Kidney tubule cell (primary cell): Measurements from ENCODE around the gene CHAC1.
A peak's percentile ranks its signal among the peaks of the same experiment; 100 is the strongest.
"Not testable (repeated sequence)": the region's sequence is repeated elsewhere in the genome, so short reads cannot be mapped to it uniquely, and the experiment has no call there.

Source experiments
- DNase-seq: peaks from one replicate; pipeline ENCODE4 v3.0.0-alpha.2; 2018; ENCODE audit warnings: low spot score

CHAC1 gene

GRCh38 chr15:40957041-40957555 lies 3.8 kb downstream of the CHAC1 start:
- no peak for DNase-seq

GRCh38 chr15:40957581-40958051 lies 4.3 kb downstream of the CHAC1 start:
- DNase-seq = no peak

GRCh38 chr15:40958146-40958545 lies 4.9 kb downstream of the CHAC1 start:
- DNase-seq = no peak

- DNase-seq = no peak
These were observed 5.5 kb downstream of the CHAC1 start for GRCh38 chr15:40958723-40959122.

GRCh38 chr15:40959331-40960141 lies 6.3 kb downstream of the CHAC1 start:
- no peak for DNase-seq

GRCh38 chr15:40960151-40960885 lies 7.0 kb downstream of the CHAC1 start:
- DNase-seq = no peak

GRCh38 chr15:40960925-40961324 lies 7.7 kb downstream of the CHAC1 start:
- peak; percentile 39 for DNase-seq

GRCh38 chr15:40961740-40962139 lies 8.5 kb downstream of the CHAC1 start:
- DNase-seq = not testable (repeated sequence)

- DNase-seq = not testable (repeated sequence)
These were observed 9.0 kb downstream of the CHAC1 start for GRCh38 chr15:40962317-40962716.

- no peak for DNase-seq
These were observed 9.9 kb downstream of the CHAC1 start for GRCh38 chr15:40963201-40963600.

GRCh38 chr15:40964006-40964405 lies 10.7 kb downstream of the CHAC1 start:
- no peak for DNase-seq

- no peak for DNase-seq
These were observed 11.4 kb downstream of the CHAC1 start for GRCh38 chr15:40964634-40965033.

- DNase-seq = peak; percentile 55
These were observed 15.2 kb downstream of the CHAC1 start for GRCh38 chr15:40968290-40969085.

- no peak for DNase-seq
These were observed 16.1 kb downstream of the CHAC1 start for GRCh38 chr15:40969363-40969762.

GRCh38 chr15:40974879-40975278 lies 21.6 kb downstream of the CHAC1 start:
- DNase-seq = no peak

- DNase-seq = no peak
These were observed 23.5 kb downstream of the CHAC1 start for GRCh38 chr15:40976819-40977218.

GRCh38 chr15:40978141-40978540 lies 24.9 kb downstream of the CHAC1 start:
- DNase-seq = no peak

- no peak for DNase-seq
These were observed 25.3 kb downstream of the CHAC1 start for GRCh38 chr15:40978562-40978961.

GRCh38 chr15:40981186-40981585 lies 27.9 kb downstream of the CHAC1 start:
- no peak for DNase-seq

- DNase-seq = no peak
These were observed 29.6 kb downstream of the CHAC1 start for GRCh38 chr15:40982855-40983254.

GRCh38 chr15:40984406-40984805 lies 31.1 kb downstream of the CHAC1 start:
- no peak for DNase-seq

- no peak for DNase-seq
These were observed 31.7 kb downstream of the CHAC1 start for GRCh38 chr15:40984964-40985363.
